ENCODE measurements around the gene GALNT10.

Gene GALNT10

GRCh38 chr5:154449786-154450185, 259.3 kb downstream of the GALNT10 start:
- ATAC-seq, result no peak
- TF ChIP-seq, protein P1, sequence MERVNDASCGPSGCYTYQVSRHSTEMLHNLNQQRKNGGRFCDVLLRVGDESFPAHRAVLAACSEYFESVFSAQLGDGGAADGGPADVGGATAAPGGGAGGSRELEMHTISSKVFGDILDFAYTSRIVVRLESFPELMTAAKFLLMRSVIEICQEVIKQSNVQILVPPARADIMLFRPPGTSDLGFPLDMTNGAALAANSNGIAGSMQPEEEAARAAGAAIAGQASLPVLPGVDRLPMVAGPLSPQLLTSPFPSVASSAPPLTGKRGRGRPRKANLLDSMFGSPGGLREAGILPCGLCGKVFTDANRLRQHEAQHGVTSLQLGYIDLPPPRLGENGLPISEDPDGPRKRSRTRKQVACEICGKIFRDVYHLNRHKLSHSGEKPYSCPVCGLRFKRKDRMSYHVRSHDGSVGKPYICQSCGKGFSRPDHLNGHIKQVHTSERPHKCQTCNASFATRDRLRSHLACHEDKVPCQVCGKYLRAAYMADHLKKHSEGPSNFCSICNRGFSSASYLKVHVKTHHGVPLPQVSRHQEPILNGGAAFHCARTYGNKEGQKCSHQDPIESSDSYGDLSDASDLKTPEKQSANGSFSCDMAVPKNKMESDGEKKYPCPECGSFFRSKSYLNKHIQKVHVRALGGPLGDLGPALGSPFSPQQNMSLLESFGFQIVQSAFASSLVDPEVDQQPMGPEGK (CRISPR knock-in tag; IDR thresholded peaks at IDR 0.05; ENCODE audit: borderline replicate concordance), result no peak
- TF ChIP-seq CREB5 (CRISPR knock-in tag; IDR thresholded peaks at IDR 0.05; ENCODE audit: low read depth) (no peak), GLIS3 (CRISPR knock-in tag; IDR thresholded peaks at IDR 0.05) (no peak), ZFP30 (CRISPR knock-in tag; IDR thresholded peaks at IDR 0.05) (no peak), PPARA (CRISPR knock-in tag; IDR thresholded peaks at IDR 0.05; ENCODE audit: borderline replicate concordance) (no peak), BACH2 (CRISPR knock-in tag; IDR thresholded peaks at IDR 0.05; ENCODE audit: borderline replicate concordance) (no peak), ESRRG (CRISPR knock-in tag; IDR thresholded peaks at IDR 0.05) (no peak), CSDC2 (CRISPR knock-in tag; IDR thresholded peaks at IDR 0.05) (no peak), ZFP3 (CRISPR knock-in tag; IDR thresholded peaks at IDR 0.05) (no peak), TOX (CRISPR knock-in tag; IDR thresholded peaks at IDR 0.05; ENCODE audit: borderline replicate concordance) (no peak), RARB (CRISPR knock-in tag; IDR thresholded peaks at IDR 0.05) (no peak), OSR1 (CRISPR knock-in tag; IDR thresholded peaks at IDR 0.05) (no peak), ZNF565 (CRISPR knock-in tag; conservative IDR thresholded peaks at IDR 0.05; ENCODE audit: low read depth) (no peak), TCF4 (CRISPR knock-in tag; IDR thresholded peaks at IDR 0.05; ENCODE audit: borderline replicate concordance) (no peak), SNAI2 (CRISPR knock-in tag; IDR thresholded peaks at IDR 0.05) (no peak), ISL1 (CRISPR knock-in tag; IDR thresholded peaks at IDR 0.05) (no peak), ZNF8 (CRISPR knock-in tag; IDR thresholded peaks at IDR 0.05) (no peak)
- TF ChIP-seq, protein P2, sequence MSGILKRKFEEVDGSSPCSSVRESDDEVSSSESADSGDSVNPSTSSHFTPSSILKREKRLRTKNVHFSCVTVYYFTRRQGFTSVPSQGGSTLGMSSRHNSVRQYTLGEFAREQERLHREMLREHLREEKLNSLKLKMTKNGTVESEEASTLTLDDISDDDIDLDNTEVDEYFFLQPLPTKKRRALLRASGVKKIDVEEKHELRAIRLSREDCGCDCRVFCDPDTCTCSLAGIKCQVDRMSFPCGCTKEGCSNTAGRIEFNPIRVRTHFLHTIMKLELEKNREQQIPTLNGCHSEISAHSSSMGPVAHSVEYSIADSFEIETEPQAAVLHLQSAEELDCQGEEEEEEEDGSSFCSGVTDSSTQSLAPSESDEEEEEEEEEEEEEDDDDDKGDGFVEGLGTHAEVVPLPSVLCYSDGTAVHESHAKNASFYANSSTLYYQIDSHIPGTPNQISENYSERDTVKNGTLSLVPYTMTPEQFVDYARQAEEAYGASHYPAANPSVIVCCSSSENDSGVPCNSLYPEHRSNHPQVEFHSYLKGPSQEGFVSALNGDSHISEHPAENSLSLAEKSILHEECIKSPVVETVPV (CRISPR knock-in tag; IDR thresholded peaks at IDR 0.05), result no peak
- TF ChIP-seq, protein P3, sequence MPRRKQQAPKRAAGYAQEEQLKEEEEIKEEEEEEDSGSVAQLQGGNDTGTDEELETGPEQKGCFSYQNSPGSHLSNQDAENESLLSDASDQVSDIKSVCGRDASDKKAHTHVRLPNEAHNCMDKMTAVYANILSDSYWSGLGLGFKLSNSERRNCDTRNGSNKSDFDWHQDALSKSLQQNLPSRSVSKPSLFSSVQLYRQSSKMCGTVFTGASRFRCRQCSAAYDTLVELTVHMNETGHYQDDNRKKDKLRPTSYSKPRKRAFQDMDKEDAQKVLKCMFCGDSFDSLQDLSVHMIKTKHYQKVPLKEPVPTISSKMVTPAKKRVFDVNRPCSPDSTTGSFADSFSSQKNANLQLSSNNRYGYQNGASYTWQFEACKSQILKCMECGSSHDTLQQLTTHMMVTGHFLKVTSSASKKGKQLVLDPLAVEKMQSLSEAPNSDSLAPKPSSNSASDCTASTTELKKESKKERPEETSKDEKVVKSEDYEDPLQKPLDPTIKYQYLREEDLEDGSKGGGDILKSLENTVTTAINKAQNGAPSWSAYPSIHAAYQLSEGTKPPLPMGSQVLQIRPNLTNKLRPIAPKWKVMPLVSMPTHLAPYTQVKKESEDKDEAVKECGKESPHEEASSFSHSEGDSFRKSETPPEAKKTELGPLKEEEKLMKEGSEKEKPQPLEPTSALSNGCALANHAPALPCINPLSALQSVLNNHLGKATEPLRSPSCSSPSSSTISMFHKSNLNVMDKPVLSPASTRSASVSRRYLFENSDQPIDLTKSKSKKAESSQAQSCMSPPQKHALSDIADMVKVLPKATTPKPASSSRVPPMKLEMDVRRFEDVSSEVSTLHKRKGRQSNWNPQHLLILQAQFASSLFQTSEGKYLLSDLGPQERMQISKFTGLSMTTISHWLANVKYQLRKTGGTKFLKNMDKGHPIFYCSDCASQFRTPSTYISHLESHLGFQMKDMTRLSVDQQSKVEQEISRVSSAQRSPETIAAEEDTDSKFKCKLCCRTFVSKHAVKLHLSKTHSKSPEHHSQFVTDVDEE (CRISPR knock-in tag; IDR thresholded peaks at IDR 0.05), result no peak

- no peak for ATAC-seq
- TF ChIP-seq PPARA (CRISPR knock-in tag; IDR thresholded peaks at IDR 0.05; ENCODE audit: borderline replicate concordance) (no peak), GLIS3 (CRISPR knock-in tag; IDR thresholded peaks at IDR 0.05) (no peak), ZNF70 (CRISPR knock-in tag; IDR thresholded peaks at IDR 0.05) (no peak), OSR1 (CRISPR knock-in tag; IDR thresholded peaks at IDR 0.05) (no peak), ESRRG (CRISPR knock-in tag; IDR thresholded peaks at IDR 0.05) (no peak), ARNTL (CRISPR knock-in tag; IDR thresholded peaks at IDR 0.05; ENCODE audit: borderline replicate concordance, low read depth) (no peak), ZFP30 (CRISPR knock-in tag; IDR thresholded peaks at IDR 0.05) (no peak), CREB5 (CRISPR knock-in tag; IDR thresholded peaks at IDR 0.05; ENCODE audit: low read depth) (no peak), ISL1 (CRISPR knock-in tag; IDR thresholded peaks at IDR 0.05) (no peak), BACH2 (CRISPR knock-in tag; IDR thresholded peaks at IDR 0.05; ENCODE audit: borderline replicate concordance) (no peak), ZNF565 (CRISPR knock-in tag; conservative IDR thresholded peaks at IDR 0.05; ENCODE audit: low read depth) (no peak), ZFP3 (CRISPR knock-in tag; IDR thresholded peaks at IDR 0.05) (no peak), SNAI2 (CRISPR knock-in tag; IDR thresholded peaks at IDR 0.05) (no peak), ZNF8 (CRISPR knock-in tag; IDR thresholded peaks at IDR 0.05) (no peak), TOX (CRISPR knock-in tag; IDR thresholded peaks at IDR 0.05; ENCODE audit: borderline replicate concordance) (no peak), TCF4 (CRISPR knock-in tag; IDR thresholded peaks at IDR 0.05; ENCODE audit: borderline replicate concordance) (no peak)
- TF ChIP-seq, protein P4, sequence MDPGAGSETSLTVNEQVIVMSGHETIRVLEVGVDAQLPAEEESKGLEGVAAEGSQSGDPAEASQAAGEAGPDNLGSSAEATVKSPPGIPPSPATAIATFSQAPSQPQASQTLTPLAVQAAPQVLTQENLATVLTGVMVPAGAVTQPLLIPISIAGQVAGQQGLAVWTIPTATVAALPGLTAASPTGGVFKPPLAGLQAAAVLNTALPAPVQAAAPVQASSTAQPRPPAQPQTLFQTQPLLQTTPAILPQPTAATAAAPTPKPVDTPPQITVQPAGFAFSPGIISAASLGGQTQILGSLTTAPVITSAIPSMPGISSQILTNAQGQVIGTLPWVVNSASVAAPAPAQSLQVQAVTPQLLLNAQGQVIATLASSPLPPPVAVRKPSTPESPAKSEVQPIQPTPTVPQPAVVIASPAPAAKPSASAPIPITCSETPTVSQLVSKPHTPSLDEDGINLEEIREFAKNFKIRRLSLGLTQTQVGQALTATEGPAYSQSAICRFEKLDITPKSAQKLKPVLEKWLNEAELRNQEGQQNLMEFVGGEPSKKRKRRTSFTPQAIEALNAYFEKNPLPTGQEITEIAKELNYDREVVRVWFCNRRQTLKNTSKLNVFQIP (CRISPR knock-in tag; IDR thresholded peaks at IDR 0.05; ENCODE audit: borderline replicate concordance, low read depth), result no peak
- TF ChIP-seq, protein P2 (CRISPR knock-in tag; IDR thresholded peaks at IDR 0.05), result no peak
- TF ChIP-seq, protein P3 (CRISPR knock-in tag; IDR thresholded peaks at IDR 0.05), result no peak
Observed at GRCh38 chr5:154451957-154452356, 261.4 kb downstream of the GALNT10 start.
